H54 (cell line): ENCODE measurements around the gene PNPLA4.

Experiments used
- DNase-seq: peaks from one replicate; pipeline ENCODE4 v3.0.0; 2011; ENCODE audit warnings: low spot score, mixed read lengths; ENCODE audit not compliant: insufficient read length
- FAIRE-seq: peaks from 3 replicates; lab custom pipeline; 2011; peaks lifted over from hg19 to GRCh38; lab: Jason Lieb, UNC
- POLR2A ChIP-seq: IDR thresholded peaks from 2 replicates; pipeline ENCODE4 v1.6.1; 2011; ENCODE audit warnings: low read depth, mild to moderate bottlenecking, low read length

The PNPLA4 gene, protein sequence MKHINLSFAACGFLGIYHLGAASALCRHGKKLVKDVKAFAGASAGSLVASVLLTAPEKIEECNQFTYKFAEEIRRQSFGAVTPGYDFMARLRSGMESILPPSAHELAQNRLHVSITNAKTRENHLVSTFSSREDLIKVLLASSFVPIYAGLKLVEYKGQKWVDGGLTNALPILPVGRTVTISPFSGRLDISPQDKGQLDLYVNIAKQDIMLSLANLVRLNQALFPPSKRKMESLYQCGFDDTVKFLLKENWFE

DNA sequence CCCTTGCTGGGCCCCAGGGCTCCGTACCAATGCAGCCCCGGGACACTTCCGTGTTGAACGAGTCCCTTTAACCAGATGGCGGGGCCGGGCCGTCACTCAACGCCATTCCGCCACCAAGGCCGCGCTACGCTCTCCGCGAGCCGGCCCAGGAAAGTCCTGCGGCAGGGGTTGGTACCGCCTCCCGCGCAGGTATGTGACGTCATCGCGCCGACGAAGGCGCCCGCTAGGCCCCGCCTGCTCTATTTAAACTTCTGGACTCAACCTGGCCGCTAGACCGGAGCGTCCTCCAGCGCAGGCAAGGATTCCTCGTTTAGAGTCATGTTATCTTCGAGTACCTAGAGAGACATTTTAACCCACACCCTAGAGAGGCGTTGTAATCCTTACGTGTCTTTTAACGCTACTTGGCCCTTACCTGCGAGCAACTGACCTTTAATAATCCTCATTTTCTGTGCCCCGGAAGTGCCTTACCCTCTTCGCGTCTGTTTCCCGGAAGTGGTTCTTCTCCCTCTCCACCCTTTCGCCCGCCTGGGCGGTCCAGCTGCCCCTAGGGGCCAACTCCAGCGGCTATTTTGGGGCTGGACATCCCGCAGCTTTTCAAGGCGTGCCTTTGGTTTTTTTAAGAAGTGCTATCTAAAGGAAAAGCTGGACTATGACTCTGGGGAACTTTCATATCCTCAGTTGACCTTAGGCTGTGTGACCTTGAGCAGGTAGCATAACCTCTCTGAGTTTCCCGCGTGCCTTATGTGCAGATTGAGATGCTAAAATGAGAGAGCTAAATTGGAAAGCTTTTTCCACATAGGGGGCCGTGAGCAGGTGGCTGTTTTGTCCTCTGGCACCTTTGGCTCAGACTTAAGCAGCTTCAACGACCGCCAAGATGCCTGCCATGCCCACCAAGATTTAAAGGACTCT, at the start of gene PNPLA4:
PNPLA4 (minus strand) TSS at position 155 of the 909 bp plus-strand sequence. CDS start 1,294 bp downstream, outside the sequence.
- FAIRE-seq, result no peak
- DNase-seq, result peak; percentile 23
- TF ChIP-seq POLR2A, result peak; percentile 57

DNA sequence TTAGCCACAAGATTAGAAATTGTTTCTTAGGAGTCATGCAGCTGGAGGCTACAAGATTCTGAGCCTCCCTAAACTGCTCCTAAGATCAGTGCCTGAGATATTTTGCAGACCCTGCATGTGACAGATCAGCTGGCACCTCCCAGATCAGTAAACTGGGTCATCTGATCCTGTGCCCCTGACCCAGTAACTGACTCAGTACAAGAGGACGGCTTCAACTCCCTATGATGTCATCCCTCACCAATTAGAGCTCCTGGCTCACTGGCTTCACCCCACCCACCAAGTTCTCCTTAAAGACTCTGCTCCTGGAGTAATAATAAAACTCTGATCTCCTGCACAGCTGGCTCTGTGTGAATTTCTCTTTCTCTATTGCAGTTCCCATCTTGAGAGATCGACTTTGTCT, 45.4 kb upstream of the PNPLA4 start:
- DNase-seq (no peak), FAIRE-seq (no peak)
- no peak for TF ChIP-seq POLR2A

DNA sequence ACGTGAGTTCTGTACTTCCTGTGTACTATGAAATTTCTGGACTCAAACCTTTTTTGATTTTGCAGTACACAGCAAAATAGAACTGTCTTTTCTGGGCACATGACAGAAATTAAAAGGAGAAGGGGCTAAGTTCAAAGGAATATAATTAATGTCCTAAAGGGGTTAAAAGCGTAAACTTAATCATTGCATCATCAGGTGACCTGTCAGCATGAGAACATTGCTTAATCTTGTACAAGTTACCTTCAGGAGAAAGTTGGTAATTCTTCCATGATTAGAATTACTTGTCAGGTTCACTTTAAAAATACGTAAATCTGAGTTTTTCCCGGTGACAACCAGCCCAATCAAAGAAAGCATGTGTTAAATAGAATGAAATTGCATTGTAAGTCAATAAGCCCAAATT, 43.2 kb upstream of the PNPLA4 start:
- no peak for FAIRE-seq
- DNase-seq, result no peak
- TF ChIP-seq POLR2A, result no peak

DNA sequence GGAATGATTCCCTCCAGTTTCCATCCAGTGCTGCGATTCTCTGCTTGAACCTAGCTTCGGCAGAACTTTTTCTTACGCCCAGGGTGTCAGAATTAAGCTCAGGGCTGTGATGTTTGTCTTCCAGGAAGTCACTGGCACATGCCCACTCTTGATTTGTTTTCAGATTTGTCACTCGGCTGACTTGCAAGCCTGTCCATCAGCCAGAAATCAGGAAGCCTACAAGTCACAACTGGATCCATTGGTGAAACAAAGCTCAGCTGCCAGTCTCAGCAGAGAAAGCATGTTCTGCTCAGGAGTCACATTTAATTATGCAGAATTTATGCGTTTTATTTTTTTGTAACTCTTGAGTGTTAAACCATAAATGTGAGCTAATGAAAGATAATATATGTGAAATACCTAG, 38.2 kb upstream of the PNPLA4 start:
- DNase-seq (no peak), FAIRE-seq (no peak)

DNA sequence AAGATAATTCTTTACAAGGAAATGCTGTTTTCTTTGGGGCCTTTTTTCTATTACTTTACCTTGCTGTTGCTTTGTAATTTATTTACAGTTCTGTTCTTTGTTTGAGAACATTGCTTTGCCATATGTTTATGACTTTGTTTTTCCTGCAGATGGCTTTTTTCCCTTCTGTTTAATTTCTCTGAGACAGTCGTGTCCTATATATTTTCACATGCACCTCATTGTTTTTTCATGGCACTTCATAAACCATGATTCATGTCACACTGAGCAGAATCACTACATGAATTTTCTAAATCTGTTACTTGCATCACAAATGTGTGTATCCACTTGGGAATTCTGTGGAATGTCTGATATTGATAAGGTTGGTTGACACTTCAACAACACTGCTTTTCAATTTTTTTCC, 33.0 kb upstream of the PNPLA4 start:
- FAIRE-seq, result no peak
- DNase-seq, result no peak

More for the DNA sequence above, 38.2 kb upstream of the PNPLA4 start:
- no peak for TF ChIP-seq POLR2A

DNA sequence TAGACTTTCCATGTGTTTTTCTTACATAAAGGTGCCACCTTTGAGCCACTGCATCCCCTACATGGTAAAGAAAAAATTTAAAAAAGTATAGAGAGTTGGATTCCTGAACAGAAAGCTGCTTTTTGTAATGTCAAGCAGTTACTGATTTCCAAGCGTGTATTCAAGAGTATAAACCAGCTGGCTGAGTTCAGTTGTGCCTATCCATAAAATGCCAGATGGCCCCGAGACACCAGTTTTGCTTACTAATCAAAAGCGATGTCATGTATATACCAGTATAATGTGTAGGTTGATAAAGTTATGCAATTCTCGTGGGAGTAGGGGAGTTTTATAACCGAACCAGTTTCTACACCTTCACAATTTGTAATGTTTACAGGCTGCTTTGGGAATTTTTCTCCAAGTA, 26.2 kb upstream of the PNPLA4 start:
- TF ChIP-seq POLR2A, result no peak
- DNase-seq (no peak), FAIRE-seq (no peak)

More for the DNA sequence above, 33.0 kb upstream of the PNPLA4 start:
- no peak for TF ChIP-seq POLR2A

DNA sequence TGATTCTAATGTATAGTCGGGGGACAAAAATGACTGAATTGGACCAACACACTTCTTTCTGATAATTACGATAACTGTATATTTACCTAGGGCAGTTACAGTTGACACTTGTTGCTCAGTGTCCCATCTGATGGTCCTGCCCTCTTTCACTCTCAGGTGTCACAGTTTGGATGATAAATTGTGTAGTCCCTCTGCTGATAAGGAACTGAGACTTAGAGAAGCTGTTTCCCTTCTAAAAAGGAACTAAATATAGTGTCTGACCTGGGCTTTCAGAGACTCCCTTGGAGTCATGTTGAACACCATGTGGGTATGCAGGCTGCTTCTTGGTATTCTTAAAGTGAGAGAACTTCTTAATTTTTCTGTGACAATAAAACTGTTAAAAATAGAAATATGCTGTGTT, 23.7 kb upstream of the PNPLA4 start:
- DNase-seq (no peak), FAIRE-seq (no peak)
- TF ChIP-seq POLR2A, result no peak

DNA sequence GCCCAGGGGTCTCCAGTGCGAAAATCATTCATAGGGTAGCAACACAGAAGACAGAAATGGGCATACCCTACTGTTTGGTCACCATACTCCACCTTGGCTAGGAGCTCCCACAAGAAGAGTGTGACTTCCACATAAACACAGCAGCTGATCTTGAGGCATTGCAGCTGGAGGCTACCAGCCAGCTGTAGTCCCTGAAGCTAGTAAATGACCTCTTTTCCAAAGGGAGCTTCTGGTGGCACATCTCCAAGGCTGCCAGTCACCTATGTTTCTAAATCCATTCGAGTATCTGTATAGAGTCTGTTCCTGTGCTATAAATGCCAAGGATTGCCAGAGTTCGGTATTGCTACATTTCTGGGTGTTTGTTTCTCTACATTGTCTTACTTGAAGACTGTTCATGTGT, 21.3 kb upstream of the PNPLA4 start:
- no peak for FAIRE-seq
- DNase-seq, result no peak
- no peak for TF ChIP-seq POLR2A

DNA sequence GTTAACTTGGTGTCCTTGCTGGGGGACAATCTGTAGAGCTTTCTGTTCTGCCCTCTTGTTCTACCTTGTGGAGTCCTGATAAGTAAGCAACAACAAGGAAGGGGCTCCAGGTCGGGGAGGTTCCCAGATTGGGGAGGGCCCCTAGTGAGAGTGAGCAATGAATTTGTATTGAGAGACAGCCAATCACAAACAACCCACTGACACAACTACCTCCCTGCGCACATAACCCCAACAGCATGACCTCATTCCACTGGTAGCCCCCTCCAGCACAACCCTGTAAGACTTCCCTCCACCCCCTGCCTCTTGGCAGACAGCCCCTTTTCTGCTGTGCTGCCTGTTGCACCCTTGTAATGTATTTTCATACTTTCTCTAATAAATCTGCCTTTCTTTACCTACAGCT, 19.7 kb upstream of the PNPLA4 start:
- no peak for TF ChIP-seq POLR2A
- FAIRE-seq (no peak), DNase-seq (no peak)

DNA sequence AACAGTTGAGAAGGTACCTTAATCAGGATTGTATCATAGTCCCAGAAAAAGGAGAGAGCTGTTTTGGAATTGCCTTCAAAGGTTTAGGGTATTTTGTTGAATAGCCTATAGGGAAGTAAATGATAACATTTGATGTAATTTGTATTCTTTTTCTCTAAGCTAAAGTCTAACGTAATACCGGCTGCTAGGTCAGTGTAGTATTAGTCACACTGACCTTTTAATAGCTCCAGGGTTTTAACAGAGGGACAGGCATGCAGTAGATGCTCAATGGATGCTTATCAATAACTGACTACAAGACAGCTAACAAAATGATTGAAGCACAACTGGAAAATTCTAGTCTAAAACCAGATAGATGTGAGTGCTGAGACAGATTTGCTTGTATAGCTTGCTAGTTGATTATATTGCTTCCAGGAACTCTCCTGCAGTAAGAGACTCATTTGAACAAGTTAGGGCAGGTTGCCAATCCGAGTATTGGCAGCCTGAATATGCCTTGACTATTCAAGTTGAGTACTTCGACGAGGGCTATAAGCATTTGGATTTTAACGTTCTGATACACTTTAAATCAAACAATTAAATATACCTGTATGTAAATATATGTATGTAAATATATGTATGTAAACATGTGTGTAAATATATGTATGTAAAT, 16.5 kb upstream of the PNPLA4 start:
- no peak for DNase-seq
- no peak for FAIRE-seq
- TF ChIP-seq POLR2A, result no peak

DNA sequence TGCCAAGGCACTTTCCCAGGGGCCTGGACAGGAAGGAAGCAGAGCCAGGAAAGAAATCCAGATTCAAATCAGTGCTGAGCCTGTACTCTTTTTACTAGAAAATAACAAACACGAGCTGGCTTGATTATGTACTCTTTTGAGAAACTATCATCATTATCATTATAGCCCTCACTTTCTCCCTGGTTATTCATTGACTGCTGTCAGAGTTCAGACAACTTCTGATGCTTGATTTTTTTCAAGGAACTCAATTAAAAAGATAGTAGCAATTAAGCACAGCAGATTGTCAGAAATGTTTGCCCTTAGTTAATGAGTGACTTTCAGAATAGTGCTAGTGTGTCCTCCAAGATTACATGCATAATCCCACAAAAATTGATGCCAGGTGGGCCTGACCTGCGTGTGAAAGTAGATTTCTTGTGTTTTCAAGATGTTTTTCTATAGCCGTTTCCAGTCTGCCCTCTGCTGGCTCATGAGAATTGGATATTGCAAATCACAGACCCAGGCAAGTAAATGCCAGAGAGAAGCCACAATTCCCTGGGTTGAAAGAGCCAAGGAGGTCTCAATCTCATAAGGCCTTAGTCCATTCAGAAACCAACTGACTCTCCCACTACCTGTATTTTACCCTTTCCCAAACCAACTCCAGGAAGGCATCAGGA, 14.3 kb upstream of the PNPLA4 start:
- DNase-seq (no peak), FAIRE-seq (no peak)
- no peak for TF ChIP-seq POLR2A

DNA sequence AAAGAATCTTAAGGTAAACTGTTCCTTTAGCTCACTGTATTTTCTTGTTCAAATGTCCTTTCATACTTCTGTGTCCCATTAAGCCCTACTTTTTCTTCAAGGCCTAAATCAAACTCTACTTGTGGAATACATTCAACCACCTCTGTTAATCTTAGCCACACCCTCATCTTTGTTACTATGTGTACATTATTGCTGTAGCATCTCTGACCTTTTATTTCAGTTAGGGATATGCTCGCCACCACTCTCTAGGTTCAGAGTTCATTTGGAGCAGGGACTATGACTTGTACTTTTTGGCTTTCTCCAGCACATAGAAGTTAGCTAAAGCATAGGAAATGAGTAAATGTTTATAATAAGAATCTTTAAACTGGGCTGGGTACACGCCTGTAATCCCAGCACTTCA, 6.8 kb upstream of the PNPLA4 start:
- TF ChIP-seq POLR2A, result no peak
- no peak for DNase-seq

DNA sequence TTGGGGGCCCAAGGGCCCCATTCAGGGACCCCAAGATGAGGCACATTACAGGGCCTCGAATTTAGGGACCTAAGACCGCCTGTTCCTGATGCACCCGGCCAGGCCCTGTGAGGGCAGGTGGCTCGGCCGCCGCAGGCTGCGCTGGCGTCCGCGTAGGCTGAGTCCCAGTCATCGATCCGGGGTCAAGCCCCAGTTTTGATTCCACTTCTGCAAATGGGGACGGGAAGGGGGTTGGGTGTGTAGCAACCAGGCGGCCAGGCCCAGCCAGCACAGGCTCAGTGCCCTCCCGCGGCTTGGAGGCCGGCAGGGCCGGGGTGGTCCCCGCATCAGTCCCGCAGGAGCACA, 327 bp downstream of the PNPLA4 start:
- no peak for DNase-seq
- TF ChIP-seq POLR2A, result no peak
- no peak for FAIRE-seq

More for the DNA sequence above, 6.8 kb upstream of the PNPLA4 start:
- no peak for FAIRE-seq

DNA sequence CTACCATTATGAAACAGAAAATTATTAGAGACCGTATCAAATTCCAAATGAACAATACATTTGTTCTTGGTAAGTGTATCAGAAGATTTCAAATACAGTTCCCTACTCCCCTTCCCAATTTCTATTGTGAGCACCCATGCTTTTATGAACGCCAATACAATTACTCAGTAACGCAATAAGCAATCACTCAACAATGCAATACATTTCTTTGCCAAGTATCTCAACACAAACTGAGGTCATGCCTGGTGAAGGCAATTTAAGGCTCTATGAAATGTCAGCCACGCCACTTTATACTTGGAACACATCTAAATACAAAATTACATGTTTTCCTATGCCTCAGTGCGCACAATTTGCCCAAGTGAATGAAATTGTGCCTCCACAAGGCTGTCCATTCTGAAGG, 712 bp downstream of the PNPLA4 start:
- FAIRE-seq (no peak), DNase-seq (no peak)
- TF ChIP-seq POLR2A, result no peak
